ENCODE measurements around the gene LPCAT3.

LPCAT3 gene

DNA sequence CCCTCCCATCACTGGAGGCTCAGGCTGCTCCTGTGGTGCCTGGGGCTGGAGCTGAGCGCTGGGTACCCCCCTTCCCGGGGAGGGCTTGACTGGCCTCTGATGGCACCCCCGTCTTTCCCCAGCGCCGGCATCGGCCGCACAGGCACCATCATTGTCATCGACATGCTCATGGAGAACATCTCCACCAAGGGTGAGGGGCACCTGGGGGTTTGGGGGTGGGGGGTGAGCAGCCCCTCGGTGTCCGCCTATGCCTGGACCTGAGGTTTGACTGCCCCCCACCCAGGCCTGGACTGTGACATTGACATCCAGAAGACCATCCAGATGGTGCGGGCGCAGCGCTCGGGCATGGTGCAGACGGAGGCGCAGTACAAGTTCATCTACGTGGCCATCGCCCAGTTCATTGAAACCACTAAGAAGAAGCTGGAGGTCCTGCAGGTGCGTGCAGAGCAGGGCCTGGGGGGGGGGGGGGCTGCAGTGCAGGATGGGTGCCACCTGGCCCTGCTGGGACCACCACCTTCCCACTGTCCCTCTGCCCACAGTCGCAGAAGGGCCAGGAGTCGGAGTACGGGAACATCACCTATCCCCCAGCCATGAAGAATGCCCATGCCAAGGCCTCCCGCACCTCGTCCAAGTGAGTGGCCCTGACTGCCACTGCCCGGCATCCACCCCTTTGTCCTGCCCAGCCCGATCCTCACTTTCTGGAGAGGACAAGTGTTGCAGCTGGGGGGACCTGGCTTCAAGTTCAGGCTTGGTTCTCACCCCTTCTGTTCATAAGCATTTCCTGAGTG, 58.3 kb downstream of the LPCAT3 start:
- Histone ChIP-seq H3K27ac (no peak overlapping the region), H3K4me1 (peaks cover 0 to 29% (median 14%) of the 10 kb centered on the region in 4 donors), H3K4me3 (no peak overlapping the region), H3K27me3 (no peaks in the 10 kb centered on the region), H3K9me3 (no peaks in the 10 kb centered on the region), H3K36me3 (peaks cover 0 to 28% (median 0%) of the 10 kb centered on the region in 3 donors)
- peak in 1 of 2 donors; percentile 65 for DNase-seq
- intact Hi-C loops (cut with DNase I; ENCODE audit: low total_unique reads), result no loop called here
- TF ChIP-seq, protein P1, sequence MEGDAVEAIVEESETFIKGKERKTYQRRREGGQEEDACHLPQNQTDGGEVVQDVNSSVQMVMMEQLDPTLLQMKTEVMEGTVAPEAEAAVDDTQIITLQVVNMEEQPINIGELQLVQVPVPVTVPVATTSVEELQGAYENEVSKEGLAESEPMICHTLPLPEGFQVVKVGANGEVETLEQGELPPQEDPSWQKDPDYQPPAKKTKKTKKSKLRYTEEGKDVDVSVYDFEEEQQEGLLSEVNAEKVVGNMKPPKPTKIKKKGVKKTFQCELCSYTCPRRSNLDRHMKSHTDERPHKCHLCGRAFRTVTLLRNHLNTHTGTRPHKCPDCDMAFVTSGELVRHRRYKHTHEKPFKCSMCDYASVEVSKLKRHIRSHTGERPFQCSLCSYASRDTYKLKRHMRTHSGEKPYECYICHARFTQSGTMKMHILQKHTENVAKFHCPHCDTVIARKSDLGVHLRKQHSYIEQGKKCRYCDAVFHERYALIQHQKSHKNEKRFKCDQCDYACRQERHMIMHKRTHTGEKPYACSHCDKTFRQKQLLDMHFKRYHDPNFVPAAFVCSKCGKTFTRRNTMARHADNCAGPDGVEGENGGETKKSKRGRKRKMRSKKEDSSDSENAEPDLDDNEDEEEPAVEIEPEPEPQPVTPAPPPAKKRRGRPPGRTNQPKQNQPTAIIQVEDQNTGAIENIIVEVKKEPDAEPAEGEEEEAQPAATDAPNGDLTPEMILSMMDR (IDR thresholded peaks at IDR 0.05), result no peak

DNA sequence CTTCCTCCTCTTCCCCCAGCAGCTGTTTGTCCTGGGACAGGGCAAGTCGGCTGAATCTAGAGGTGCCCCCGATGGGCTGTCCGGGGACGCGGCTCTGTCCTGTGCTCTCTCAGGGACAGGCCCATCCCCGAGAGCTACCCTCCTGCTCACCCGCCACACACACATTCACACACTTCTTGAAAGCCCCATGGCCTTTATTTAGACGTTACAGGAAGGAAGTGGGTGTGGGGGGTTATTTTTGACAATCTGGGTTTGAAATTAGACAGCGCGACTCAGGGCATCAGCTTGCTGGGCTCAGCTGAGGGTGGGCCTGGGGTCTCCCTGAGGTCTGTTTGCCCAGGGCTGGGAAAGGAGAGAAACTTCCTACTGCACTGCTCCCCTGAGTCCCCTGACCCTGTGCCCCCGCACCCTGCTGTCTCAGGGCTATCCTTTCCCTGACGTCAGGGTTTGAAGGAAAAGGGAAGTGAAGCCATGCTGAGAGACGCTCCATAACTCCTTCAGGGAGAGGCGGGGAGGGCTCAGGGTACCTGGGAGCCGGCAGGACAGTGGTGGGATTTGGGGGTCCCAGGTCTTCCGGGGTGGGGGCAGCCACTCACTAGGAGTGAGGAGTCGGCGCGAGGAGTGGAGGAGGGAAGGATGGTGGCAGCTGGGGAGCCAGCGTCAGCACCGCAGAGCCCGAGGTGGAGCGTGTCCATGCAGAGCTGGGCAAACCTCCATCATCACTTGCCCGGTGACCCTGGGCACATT, 59.0 kb downstream of the LPCAT3 start:
- DNase-seq, result peak in 1 of 2 donors; percentile 68
- H3K4me1 ChIP-seq, result peaks cover 0 to 22% (median 13%) of the 10 kb centered on the region in 4 donors
- no peak overlapping the region for H3K4me3 ChIP-seq
- no peaks in the 10 kb centered on the region for H3K27me3 ChIP-seq
- peaks cover 0 to 25% (median 0%) of the 10 kb centered on the region in 3 donors for H3K36me3 ChIP-seq
- H3K9me3 ChIP-seq, result no peaks in the 10 kb centered on the region
- TF ChIP-seq, protein P1 (IDR thresholded peaks at IDR 0.05), result no peak
- intact Hi-C loops (cut with DNase I; ENCODE audit: low total_unique reads), result no loop called here
- H3K27ac ChIP-seq, result no peak overlapping the region

DNA sequence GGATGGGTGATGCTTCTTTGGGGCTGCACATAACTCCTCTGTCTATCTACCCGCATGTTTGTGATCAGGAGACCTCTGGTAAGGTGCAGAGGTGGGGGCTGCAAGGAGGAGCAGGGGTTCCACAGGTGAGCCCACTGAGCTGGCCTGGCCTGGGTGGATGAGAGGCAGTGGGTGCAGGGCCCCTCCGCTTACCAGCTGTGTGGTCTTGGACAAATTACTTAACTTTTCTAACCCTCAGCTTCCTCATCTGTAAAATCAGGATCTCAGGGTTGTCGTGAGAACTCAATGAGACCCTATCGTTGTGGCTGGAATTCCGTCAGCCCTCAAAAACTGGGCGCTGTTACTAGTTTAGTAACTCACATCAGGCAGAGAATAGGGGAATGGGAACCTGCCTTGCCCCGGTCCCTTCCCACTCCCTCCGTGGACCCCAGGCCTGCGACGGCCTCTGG, 59.6 kb downstream of the LPCAT3 start:
- DNase-seq, result peak in 1 of 2 donors; percentile 59
- Histone ChIP-seq H3K36me3 (peaks cover 0 to 25% (median 0%) of the 10 kb centered on the region in 3 donors), H3K9me3 (no peaks in the 10 kb centered on the region), H3K4me3 (no peak overlapping the region), H3K27me3 (no peaks in the 10 kb centered on the region), H3K27ac (no peak overlapping the region), H3K4me1 (peaks cover 0 to 21% (median 13%) of the 10 kb centered on the region in 4 donors)
- intact Hi-C loops (cut with DNase I; ENCODE audit: low total_unique reads), result no loop called here
- TF ChIP-seq, protein P1 (IDR thresholded peaks at IDR 0.05), result no peak

DNA sequence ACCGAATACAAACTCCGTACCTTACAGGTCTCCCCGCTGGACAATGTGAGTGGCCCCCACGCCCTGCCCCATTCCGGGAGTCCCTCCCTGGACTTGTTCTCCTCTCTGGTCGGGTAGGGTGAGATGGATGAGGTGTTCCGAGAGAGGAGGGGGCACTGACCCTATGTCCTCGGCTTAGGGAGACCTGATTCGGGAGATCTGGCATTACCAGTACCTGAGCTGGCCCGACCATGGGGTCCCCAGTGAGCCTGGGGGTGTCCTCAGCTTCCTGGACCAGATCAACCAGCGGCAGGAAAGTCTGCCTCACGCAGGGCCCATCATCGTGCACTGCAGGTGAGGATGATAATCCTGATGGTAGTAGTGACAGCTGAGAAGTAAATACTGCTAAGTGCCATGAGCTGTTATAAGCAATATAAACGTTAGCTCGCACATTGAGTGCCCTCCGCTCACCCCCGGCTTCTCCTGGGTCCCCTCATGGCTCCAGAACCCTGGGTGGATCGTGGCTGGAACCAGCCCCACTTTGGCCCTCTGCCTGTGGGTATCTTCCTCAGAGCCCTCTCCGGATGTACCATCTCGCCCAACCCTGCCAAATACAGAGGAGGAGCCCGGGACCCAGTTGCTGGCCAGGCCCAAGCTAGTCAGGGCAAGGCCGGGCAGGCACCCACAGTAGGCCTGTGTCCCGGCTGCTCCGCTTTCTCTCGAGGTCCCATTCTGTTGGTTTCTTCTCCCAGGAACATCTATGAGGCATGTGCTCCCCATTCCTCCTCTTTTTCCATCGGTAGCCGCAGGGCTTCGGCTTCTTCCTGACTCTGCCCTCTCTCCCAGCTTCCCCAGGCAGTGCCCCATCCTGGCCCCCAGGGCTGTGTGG, 60.3 kb downstream of the LPCAT3 start:
- Histone ChIP-seq H3K9me3 (no peaks in the 10 kb centered on the region), H3K27me3 (no peaks in the 10 kb centered on the region), H3K36me3 (peaks cover 0 to 25% (median 0%) of the 10 kb centered on the region in 3 donors), H3K4me3 (no peak overlapping the region), H3K27ac (no peak overlapping the region), H3K4me1 (peaks cover 0 to 21% (median 13%) of the 10 kb centered on the region in 4 donors)
- intact Hi-C loops (cut with DNase I; ENCODE audit: low total_unique reads), result no loop called here
- DNase-seq, result peak in 1 of 2 donors; percentile 62
- TF ChIP-seq, protein P1 (IDR thresholded peaks at IDR 0.05), result no peak

DNA sequence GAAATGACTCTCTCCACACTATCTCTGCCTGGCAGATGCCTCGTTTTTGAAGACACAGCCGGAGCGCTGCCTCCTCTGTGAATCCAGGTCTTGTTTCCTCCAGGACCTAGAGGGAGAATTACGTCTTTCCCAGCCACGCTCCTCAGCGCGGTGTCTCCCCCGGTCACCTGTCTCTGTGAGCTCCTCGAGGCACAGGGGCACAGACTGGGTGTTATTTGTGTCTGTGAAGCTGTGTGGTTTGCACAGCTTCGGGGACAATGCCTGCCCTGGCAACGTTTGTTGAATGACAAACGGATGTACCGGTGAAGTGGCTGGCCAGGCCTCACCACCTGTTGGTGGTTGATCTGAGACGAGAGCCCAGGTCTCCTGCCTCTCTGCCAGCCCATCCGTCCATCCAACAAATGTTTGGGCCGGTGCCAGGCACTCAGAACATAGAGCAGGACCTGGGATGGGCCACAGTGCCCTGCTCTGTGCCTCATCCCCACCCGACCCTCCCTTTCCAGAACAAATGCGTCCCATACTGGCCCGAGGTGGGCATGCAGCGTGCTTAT, 61.0 kb downstream of the LPCAT3 start:
- H3K27me3 ChIP-seq, result no peaks in the 10 kb centered on the region
- H3K4me1 ChIP-seq, result peaks cover 0 to 18% (median 10%) of the 10 kb centered on the region in 4 donors
- TF ChIP-seq, protein P1 (IDR thresholded peaks at IDR 0.05), result no peak
- no peak overlapping the region for H3K4me3 ChIP-seq
- peaks cover 0 to 25% (median 0%) of the 10 kb centered on the region in 3 donors for H3K36me3 ChIP-seq
- intact Hi-C loops (cut with DNase I; ENCODE audit: low total_unique reads), result no loop called here
- H3K27ac ChIP-seq, result no peak overlapping the region
- peak in 1 of 2 donors; percentile 61 for DNase-seq
- H3K9me3 ChIP-seq, result no peaks in the 10 kb centered on the region

Data from tibial artery (tissue), 4 donors.